Astrocyte of the spinal cord (primary cell): ENCODE measurements around the gene CHFR.
"Not testable (repeated sequence)": the region's sequence is repeated elsewhere in the genome, so short reads cannot be mapped to it uniquely, and the experiment has no call there.

Experiments
- DNase-seq: peaks from one replicate; pipeline ENCODE4 v3.0.0; 2011; ENCODE audit warnings: low read depth, low spot score
- H3K4me3 ChIP-seq: 2 replicates; pipeline ENCODE4 v1.5.1; 2011; ENCODE audit warnings: low read depth, mild to moderate bottlenecking, low read length, moderate library complexity
- in situ Hi-C: cut with HindIII; loops from 2 replicates; pipeline ENCODE4 v1.10.0; 2017; ENCODE audit warnings: low sequenced_read_pairs
- TF ChIP-seq, protein P1 (sequence below): IDR thresholded peaks from 2 replicates; pipeline ENCODE4 v1.5.1; 2012; ENCODE audit warnings: low read depth, mild to moderate bottlenecking, low read length, inconsistent platforms

The CHFR gene

DNA sequence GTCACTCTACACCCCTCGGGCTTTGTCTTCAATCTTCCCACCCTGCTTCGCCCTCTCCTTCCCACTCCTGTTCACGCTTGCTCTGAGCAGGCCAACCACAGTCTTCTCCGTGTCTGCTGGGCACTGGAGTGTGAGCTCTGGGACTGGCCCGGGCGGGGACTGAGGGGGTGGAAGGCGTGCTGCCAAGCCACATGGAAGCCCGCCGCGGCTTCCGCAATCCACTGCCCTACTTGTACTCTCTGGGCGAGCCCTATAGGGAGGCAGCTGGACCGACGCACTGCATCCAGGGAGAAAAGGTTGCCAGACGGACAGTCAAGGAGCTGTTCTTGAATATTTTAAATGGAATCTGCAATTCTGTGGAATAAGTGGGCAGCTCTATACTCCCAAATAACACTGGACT lies 83.5 kb downstream of the CHFR start:
- no peak for DNase-seq
- in situ Hi-C loops: no loop called here
- TF ChIP-seq, protein P1, sequence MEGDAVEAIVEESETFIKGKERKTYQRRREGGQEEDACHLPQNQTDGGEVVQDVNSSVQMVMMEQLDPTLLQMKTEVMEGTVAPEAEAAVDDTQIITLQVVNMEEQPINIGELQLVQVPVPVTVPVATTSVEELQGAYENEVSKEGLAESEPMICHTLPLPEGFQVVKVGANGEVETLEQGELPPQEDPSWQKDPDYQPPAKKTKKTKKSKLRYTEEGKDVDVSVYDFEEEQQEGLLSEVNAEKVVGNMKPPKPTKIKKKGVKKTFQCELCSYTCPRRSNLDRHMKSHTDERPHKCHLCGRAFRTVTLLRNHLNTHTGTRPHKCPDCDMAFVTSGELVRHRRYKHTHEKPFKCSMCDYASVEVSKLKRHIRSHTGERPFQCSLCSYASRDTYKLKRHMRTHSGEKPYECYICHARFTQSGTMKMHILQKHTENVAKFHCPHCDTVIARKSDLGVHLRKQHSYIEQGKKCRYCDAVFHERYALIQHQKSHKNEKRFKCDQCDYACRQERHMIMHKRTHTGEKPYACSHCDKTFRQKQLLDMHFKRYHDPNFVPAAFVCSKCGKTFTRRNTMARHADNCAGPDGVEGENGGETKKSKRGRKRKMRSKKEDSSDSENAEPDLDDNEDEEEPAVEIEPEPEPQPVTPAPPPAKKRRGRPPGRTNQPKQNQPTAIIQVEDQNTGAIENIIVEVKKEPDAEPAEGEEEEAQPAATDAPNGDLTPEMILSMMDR: no peak
- H3K4me3 ChIP-seq: no peak overlapping the region

GRCh38 chr12:132803125-132803524 lies 84.3 kb downstream of the CHFR start:
- DNase-seq: no peak
- in situ Hi-C loops: no loop called here
- no peak overlapping the region for H3K4me3 ChIP-seq
- TF ChIP-seq, protein P1: no peak

GRCh38 chr12:132801741-132802140 lies 85.7 kb downstream of the CHFR start:
- in situ Hi-C loops: no loop called here
- DNase-seq: no peak
- TF ChIP-seq, protein P1: no peak
- no peak overlapping the region for H3K4me3 ChIP-seq

- in situ Hi-C loops: no loop called here
- TF ChIP-seq, protein P1: no peak
- no peak overlapping the region for H3K4me3 ChIP-seq
- no peak for DNase-seq
Observed at GRCh38 chr12:132798836-132799235, 88.6 kb downstream of the CHFR start.

DNA sequence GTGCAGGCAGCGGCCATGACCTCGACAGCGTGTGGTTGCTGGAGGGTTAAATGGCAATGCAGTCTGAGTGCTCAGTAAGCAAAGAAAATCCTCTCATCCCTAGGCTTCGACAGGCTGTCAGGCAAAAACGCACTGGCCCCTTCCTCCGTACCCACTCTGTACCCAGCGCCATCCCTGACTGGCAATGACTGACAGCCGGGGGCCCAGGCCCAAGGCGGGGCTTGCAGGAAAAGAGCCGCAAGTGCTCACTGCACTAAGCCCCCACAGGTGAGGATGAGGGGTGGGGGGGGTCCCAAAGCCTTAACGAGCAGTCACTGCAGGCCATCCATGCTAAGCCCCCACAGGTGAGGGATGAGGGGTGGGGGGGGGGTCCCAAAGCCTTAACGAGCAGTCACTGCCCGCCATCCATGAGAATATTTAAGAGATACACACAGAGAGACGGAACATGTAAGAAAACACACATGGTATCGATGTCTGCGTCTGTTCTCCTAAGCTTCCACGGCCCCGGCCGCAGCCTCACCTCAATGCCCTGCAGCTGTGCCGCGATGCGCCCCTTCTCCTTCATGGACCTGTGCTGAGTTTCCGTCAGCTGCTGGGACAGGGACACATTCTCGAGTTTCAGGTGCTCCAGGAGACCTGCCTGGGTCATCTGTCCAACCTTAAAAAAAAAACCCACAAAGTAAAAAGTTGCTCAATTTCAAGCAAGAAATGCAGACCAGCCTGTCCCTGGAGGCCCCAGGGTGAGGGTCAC lies 89.4 kb downstream of the CHFR start:
- in situ Hi-C loops: no loop called here
- no peak for DNase-seq
- TF ChIP-seq, protein P1: no peak
- no peak overlapping the region for H3K4me3 ChIP-seq

- DNase-seq: no peak
- in situ Hi-C loops: no loop called here
- H3K4me3 ChIP-seq: no peak overlapping the region
- TF ChIP-seq, protein P1: no peak
Observed at GRCh38 chr12:132795847-132796246, 91.6 kb downstream of the CHFR start.

DNA sequence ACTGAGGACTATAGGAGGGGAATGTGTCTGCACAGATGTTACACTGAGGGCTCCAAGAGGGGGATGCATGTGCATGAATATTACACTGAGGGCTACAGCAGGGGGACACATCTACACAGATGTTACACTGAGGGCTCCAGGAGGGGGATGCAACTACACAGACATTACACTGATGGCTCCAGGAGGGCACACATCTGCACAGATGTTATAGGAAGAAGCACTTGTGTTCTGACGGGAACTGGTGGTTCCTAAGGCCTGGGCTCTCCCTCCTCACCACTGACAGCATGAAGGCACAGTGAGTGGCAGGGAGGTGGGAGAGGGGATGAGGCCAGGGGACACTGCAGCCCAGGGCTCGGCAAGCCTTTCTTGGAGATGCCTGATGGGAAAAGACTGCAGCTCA lies 95.5 kb downstream of the CHFR start:
- in situ Hi-C loops, H3K4me3 ChIP-seq, DNase-seq: not testable (repeated sequence)
